SU-DHL-6 (cell line): Measurements from ENCODE around the gene HSPA8.
"Not testable (repeated sequence)": the region's sequence is repeated elsewhere in the genome, so short reads cannot be mapped to it uniquely, and the experiment has no call there.

ENCODE experiments used
- CTCF ChIP-seq: fragments of 200-600 bp; sonication (generic); IDR thresholded peaks from one replicate; pipeline ENCODE4 v1.5.1; 2017; ENCODE audit warnings: antibody characterized with exemption, mild to moderate bottlenecking, low read length, moderate library complexity; ENCODE audit not compliant: insufficient read depth, poor library complexity, severe bottlenecking
- EZH2phosphoT487 ChIP-seq: fragments of 200-600 bp; sonication (generic), shearing (Covaris generic); conservative IDR thresholded peaks from 2 replicates; pipeline ENCODE4 v1.6.1; 2018; ENCODE audit warnings: mild to moderate bottlenecking, antibody characterized with exemption, low read length, moderate library complexity, mixed read lengths

DNA sequence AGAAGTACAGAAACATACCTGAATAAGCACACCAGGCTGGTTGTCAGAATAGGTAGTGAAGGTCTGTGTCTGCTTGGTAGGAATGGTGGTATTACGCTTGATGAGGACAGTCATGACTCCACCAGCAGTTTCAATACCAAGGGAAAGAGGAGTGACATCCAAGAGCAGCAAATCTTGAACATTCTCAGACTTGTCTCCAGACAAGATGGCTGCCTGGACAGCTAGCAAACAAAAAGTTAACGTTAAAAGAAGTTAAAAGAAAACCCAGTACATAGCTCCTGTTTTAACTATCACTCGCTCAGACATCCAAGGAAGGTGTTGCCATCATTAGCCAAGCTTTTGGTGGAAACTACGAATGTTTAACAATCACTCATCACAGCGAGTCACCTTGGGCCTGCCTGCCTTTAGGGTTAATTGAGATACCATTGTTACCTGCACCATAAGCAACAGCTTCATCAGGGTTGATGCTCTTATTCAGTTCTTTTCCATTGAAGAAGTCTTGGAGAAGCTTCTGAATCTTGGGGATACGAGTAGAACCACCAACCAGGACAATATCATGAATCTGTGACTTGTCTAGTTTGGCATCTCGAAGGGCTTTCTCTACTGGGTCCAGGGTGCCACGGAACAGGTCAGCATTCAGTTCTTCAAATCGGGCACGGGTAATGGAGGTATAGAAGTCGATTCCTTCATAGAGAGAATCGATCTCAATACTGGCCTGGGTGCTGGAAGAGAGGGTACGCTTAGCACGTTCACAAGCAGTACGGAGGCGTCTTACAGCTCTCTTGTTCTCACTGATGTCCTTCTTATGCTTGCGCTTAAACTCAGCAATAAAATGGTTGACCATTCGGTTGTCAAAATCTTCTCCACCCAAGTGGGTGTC is 2.7 kb downstream of the HSPA8 start:
- TF ChIP-seq CTCF, EZH2phosphoT487: not testable (repeated sequence)
